HepG2 (cell line): ENCODE data around the gene GAS2. TPM values are rescaled to one million over a fixed set of nuclear protein-coding genes. Genes with fewer than 3 reads are reported as not detected.

Experiments used
- GFI1 ChIP-seq: sonication (generic); formaldehyde crosslinking; IDR thresholded peaks from 2 replicates; pipeline ENCODE4 v1.5.0; 2020; ENCODE audit warnings: missing genetic modification reagents, mild to moderate bottlenecking, borderline replicate concordance
- GPN1 ChIP-seq: sonication (generic); formaldehyde crosslinking; IDR thresholded peaks from 2 replicates; pipeline ENCODE4 v1.5.1; 2020; ENCODE audit warnings: missing genetic modification reagents, borderline replicate concordance
- HOXA9 ChIP-seq: sonication (generic); formaldehyde crosslinking; IDR thresholded peaks from 2 replicates; pipeline ENCODE4 v1.8.1; 2022; ENCODE audit warnings: missing genetic modification reagents, mild to moderate bottlenecking, moderate library complexity, borderline replicate concordance
- PCBP1 ChIP-seq: fragments of 200-400 bp; formaldehyde crosslinking; IDR thresholded peaks from 2 replicates; pipeline ENCODE4 v1.6.1; 2017; ENCODE audit warnings: mild to moderate bottlenecking, low read depth, low read length, borderline replicate concordance
- PHF5A ChIP-seq: IDR thresholded peaks from one replicate; pipeline ENCODE4 v1.6.1; 2018; ENCODE audit warnings: low read depth, missing genetic modification reagents; ENCODE audit not compliant: unreplicated experiment
- REPIN1 ChIP-seq: sonication (generic); formaldehyde crosslinking; IDR thresholded peaks from 2 replicates; pipeline ENCODE4 v1.8.0; 2022; ENCODE audit warnings: missing genetic modification reagents, low read depth, mild to moderate bottlenecking, borderline replicate concordance
- ZBTB38 ChIP-seq: sonication (generic); formaldehyde crosslinking; IDR thresholded peaks from 2 replicates; pipeline ENCODE4 v1.5.1; 2020; ENCODE audit warnings: mild to moderate bottlenecking, missing genetic modification reagents
- ZNF430 ChIP-seq: sonication (generic); formaldehyde crosslinking; IDR thresholded peaks from 2 replicates; pipeline ENCODE4 v1.9.0; 2021; ENCODE audit warnings: mild to moderate bottlenecking, missing genetic modification reagents
- ZNF850 ChIP-seq: sonication (generic); formaldehyde crosslinking; conservative IDR thresholded peaks from 2 replicates; pipeline ENCODE4 v1.9.0; 2021; ENCODE audit warnings: mild to moderate bottlenecking, missing genetic modification reagents
- polyA plus RNA-seq, 8 experiments: library from polyadenylated mRNA; depleted of rRNA in 3 of 8; stranded (reverse) in 7 of 8; unstranded in 1 of 8; fragments of >200 nt; fragmentation: Illumina TruSeq in 4 of 8; extraction: Trizol in 4 of 8; gene quantifications; 2 replicates each; pipeline versions ENCODE4 v1.2.1 to v1.2.3, GENCODE V29; 2011 to 2016; ENCODE audit warnings: low read depth in 4 of 8, missing spikeins in 1 of 8, mixed read lengths in 1 of 8; ENCODE audit not compliant: insufficient read depth in 1 of 8
- total RNA-seq, 5 experiments: library from RNA; depleted of rRNA; stranded (reverse); fragments of >200 nt; fragmentation: Illumina TruSeq; extraction: Trizol; gene quantifications; 2 replicates each; pipeline ENCODE4 v1.2.3, GENCODE V29; 2016; ENCODE audit warnings: low read depth in 1 of 5
- TF ChIP-seq, protein P1 (sequence below), 2 experiments: sonication (generic) in 1 of 2; formaldehyde crosslinking in 1 of 2; IDR thresholded peaks; 2 replicates each; pipeline versions ENCODE4 v1.6.1 to v1.9.0; 2014 to 2022; ENCODE audit warnings: antibody characterized with exemption in 1 of 2, borderline replicate concordance in 1 of 2, inconsistent platforms in 1 of 2, low read depth in 1 of 2, missing genetic modification reagents in 1 of 2
- TF ChIP-seq, protein P2 (sequence below): sonication (generic); formaldehyde crosslinking; IDR thresholded peaks from 2 replicates; pipeline ENCODE4 v1.4.0; 2020; ENCODE audit warnings: low read depth, missing genetic modification reagents
- TF ChIP-seq, protein P3 (sequence below): sonication (generic); formaldehyde crosslinking; IDR thresholded peaks from 2 replicates; pipeline ENCODE4 v1.4.0; 2020; ENCODE audit warnings: missing genetic modification reagents

Gene GAS2
- total and polyA plus RNA-seq, 2 of the 13 experiments (the other 11 are each of a cell fraction or from before 2014, with no cell fraction given), result 26.0 to 85.1 TPM

DNA sequence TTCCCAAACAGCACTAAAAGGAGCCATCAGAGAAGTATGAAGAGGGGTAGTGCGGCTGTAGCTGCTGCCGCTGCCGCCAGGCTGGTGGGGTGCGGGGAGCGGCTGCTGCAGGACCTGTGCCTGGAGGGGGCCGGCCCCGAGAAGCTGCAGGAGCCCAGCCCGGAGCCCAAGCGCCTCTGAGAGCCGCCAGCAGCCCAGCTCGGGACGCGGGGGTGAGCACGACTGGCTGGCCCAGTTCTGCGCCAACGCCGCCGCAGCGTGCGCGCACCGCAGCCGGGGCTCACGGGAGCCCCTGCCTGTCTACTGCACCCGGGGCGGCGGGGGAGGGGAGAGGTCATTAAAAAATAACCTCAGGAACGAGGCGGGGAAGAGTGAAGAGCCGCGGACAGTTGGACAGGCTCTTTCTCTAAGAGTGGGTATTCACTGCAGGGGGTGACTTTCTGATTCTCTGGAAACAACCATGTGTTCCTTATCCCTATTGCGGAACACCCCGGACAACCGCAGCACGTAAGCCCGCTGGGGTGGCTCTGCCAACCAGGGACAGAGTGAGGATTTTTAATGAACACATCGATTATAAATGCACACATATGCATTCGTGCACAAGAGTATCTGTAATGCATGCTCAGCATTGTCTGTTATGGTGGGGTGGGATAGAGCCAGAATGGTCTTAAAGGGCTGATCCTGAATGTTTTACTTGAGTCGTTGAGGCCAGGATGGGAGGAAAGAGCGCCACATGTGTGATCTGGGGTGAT is 453 bp downstream of the GAS2 start (continued):
- TF ChIP-seq, protein P1, sequence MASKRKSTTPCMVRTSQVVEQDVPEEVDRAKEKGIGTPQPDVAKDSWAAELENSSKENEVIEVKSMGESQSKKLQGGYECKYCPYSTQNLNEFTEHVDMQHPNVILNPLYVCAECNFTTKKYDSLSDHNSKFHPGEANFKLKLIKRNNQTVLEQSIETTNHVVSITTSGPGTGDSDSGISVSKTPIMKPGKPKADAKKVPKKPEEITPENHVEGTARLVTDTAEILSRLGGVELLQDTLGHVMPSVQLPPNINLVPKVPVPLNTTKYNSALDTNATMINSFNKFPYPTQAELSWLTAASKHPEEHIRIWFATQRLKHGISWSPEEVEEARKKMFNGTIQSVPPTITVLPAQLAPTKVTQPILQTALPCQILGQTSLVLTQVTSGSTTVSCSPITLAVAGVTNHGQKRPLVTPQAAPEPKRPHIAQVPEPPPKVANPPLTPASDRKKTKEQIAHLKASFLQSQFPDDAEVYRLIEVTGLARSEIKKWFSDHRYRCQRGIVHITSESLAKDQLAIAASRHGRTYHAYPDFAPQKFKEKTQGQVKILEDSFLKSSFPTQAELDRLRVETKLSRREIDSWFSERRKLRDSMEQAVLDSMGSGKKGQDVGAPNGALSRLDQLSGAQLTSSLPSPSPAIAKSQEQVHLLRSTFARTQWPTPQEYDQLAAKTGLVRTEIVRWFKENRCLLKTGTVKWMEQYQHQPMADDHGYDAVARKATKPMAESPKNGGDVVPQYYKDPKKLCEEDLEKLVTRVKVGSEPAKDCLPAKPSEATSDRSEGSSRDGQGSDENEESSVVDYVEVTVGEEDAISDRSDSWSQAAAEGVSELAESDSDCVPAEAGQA (IDR thresholded peaks at IDR 0.05; ENCODE audit: low read depth), result peak; percentile 43; the same call in 1 of the 2 replicates
- TF ChIP-seq, protein P1 (CRISPR knock-in tag; IDR thresholded peaks at IDR 0.05; ENCODE audit: borderline replicate concordance), result no peak
- TF ChIP-seq, protein P2, sequence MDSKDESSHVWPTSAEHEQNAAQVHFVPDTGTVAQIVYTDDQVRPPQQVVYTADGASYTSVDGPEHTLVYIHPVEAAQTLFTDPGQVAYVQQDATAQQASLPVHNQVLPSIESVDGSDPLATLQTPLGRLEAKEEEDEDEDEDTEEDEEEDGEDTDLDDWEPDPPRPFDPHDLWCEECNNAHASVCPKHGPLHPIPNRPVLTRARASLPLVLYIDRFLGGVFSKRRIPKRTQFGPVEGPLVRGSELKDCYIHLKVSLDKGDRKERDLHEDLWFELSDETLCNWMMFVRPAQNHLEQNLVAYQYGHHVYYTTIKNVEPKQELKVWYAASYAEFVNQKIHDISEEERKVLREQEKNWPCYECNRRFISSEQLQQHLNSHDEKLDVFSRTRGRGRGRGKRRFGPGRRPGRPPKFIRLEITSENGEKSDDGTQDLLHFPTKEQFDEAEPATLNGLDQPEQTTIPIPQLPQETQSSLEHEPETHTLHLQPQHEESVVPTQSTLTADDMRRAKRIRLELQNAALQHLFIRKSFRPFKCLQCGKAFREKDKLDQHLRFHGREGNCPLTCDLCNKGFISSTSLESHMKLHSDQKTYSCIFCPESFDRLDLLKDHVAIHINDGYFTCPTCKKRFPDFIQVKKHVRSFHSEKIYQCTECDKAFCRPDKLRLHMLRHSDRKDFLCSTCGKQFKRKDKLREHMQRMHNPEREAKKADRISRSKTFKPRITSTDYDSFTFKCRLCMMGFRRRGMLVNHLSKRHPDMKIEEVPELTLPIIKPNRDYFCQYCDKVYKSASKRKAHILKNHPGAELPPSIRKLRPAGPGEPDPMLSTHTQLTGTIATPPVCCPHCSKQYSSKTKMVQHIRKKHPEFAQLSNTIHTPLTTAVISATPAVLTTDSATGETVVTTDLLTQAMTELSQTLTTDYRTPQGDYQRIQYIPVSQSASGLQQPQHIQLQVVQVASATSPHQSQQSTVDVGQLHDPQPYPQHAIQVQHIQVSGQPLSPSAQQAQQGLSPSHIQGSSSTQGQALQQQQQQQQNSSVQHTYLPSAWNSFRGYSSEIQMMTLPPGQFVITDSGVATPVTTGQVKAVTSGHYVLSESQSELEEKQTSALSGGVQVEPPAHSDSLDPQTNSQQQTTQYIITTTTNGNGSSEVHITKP (CRISPR knock-in tag), result 0 out of 2 replicates have a peak, but pooled peaks have one; percentile 50
- TF ChIP-seq, protein P3, sequence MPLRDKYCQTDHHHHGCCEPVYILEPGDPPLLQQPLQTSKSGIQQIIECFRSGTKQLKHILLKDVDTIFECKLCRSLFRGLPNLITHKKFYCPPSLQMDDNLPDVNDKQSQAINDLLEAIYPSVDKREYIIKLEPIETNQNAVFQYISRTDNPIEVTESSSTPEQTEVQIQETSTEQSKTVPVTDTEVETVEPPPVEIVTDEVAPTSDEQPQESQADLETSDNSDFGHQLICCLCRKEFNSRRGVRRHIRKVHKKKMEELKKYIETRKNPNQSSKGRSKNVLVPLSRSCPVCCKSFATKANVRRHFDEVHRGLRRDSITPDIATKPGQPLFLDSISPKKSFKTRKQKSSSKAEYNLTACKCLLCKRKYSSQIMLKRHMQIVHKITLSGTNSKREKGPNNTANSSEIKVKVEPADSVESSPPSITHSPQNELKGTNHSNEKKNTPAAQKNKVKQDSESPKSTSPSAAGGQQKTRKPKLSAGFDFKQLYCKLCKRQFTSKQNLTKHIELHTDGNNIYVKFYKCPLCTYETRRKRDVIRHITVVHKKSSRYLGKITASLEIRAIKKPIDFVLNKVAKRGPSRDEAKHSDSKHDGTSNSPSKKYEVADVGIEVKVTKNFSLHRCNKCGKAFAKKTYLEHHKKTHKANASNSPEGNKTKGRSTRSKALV (CRISPR knock-in tag), result peak; percentile 88
- TF ChIP-seq REPIN1 (CRISPR knock-in tag) (peak; percentile 41; the same call in 1 of the 2 replicates), ZNF430 (no peak), ZNF850 (CRISPR knock-in tag) (no peak), PCBP1 (no peak), HOXA9 (CRISPR knock-in tag) (0 out of 2 replicates have a peak, but pooled peaks have one; percentile 29), ZBTB38 (CRISPR knock-in tag) (0 out of 2 replicates have a peak, but pooled peaks have one; percentile 32), GFI1 (CRISPR knock-in tag) (peak; percentile 53), PHF5A (CRISPR knock-in tag) (no peak), GPN1 (CRISPR knock-in tag) (no peak)
